ENCODE data around the gene TNFSF9.
"Not testable (repeated sequence)": the region's sequence is repeated elsewhere in the genome, so short reads cannot be mapped to it uniquely, and the experiment has no call there.

DNA sequence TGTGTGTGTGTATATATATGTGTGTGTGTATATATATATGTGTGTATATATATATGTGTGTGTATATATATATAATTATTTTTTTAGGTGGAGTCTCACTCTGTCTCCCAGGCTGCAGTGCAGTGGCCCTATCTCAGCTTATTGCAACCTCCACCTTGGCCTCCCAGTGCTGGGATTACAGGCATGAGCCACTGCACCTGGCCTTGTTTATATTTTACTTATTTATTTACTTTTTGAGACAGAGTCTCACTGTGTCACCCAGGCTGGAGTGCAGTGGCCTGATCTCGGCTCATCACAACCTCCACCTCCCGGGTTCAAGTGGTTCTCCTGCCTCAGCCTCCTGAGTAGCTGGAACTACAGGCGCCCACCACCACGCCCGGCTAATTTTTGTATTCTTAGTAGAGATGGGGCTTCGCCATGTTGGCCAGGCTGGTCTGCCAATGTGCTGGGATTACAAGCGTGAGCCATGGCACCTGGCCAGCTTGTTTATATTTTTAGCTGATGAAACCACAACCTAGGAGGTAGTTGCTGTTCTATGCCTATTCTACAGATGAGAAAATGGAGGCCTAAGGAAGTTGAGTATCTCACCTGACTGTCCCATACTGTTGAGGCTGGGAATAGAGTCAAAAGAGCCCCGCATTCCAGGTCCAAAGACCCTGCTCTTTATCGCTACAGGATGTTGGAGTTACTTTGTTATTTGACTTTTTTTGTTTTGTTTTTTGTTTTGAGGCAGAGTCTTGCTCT is 22.6 kb upstream of the TNFSF9 start:
- TF ChIP-seq CTCF, POLR2A, EP300, POLR2AphosphoS5 (IDR thresholded peaks at IDR 0.05): not testable (repeated sequence)
